HCT116 (cell line): ENCODE results near the gene PRSS36. TPM values are rescaled to one million over a fixed set of nuclear protein-coding genes. Genes with fewer than 3 reads are reported as not detected.

Experiments used
- ATAC-seq: fragments of 200-7000 bp; cut with Tn5 transposase; 2 replicates; pipeline ENCODE4 v1.9.1; 2020; ENCODE audit warnings: mild to moderate bottlenecking, moderate library complexity
- BruUV-seq: library from RNA; stranded (reverse); fragments of 400-500 nt; replicated peaks from 2 replicates; lab custom pipeline; 2021; lab: Mats Ljungman, UMichigan
- CTCF ChIA-PET: fragments of 300-600 bp; sonication (Branson Sonifier 250); formaldehyde crosslinking; loops from one replicate; lab custom pipeline; 2021; ENCODE audit warnings: antibody characterized with exemption; lab: Charles Lee
- POLR2A ChIA-PET: fragments of 300-600, 350-600 bp; sonication (Branson Sonifier 250); formaldehyde crosslinking; loops from one replicate; lab custom pipeline; 2021; ENCODE audit warnings: antibody characterized with exemption; lab: Charles Lee
- RAD21 ChIA-PET, 2 experiments: fragments of 300-600 bp; sonication (Branson Sonifier 250); formaldehyde crosslinking; loops; one replicate each; lab custom pipeline; 2023; ENCODE audit warnings: low total read pairs in 2 of 2; ENCODE audit not compliant: uncharacterized antibody in 2 of 2, unreplicated experiment in 2 of 2, low non-redundant PET in 1 of 2; lab: Charles Lee
- DNase-seq: peaks from one replicate; pipeline ENCODE4 v3.0.0-alpha.2; 2010; ENCODE audit warnings: low read depth, low spot score
- H2AFZ ChIP-seq: fragments of 200-600 bp; shearing (Covaris generic), sonication (generic); 2 replicates; pipeline ENCODE4 v1.6.1; 2017; ENCODE audit warnings: low read depth, mixed run types, mixed read lengths, antibody characterized with exemption, low read length; ENCODE audit not compliant: poor library complexity, severe bottlenecking
- H3K27ac ChIP-seq: 2 replicates; pipeline ENCODE4 v1.5.1; 2012; ENCODE audit warnings: low read depth, low read length
- H3K27me3 ChIP-seq: fragments of 200-600 bp; sonication (generic); 2 replicates; pipeline ENCODE4 v1.6.1; 2016; ENCODE audit warnings: mixed run types, low read length, mixed read lengths; ENCODE audit not compliant: insufficient read depth
- H3K36me3 ChIP-seq, 2 experiments: fragments of 200-500 bp in 1 of 2; fragments of 200-600 bp in 1 of 2; sonication (Bioruptor generic) in 1 of 2; sonication (generic) in 1 of 2; 2 replicates each; pipeline versions ENCODE4 v1.5.1 to v1.6.1; 2014 to 2016; ENCODE audit warnings: low read length in 2 of 2, inconsistent platforms in 1 of 2, mixed read lengths in 1 of 2, mixed run types in 1 of 2; ENCODE audit not compliant: insufficient read depth in 2 of 2, control insufficient read depth in 1 of 2
- H3K4me1 ChIP-seq, 2 experiments: fragments of 200-600 bp in 1 of 2; sonication (generic) in 1 of 2; 2 replicates each; pipeline versions ENCODE4 v1.5.1 to v1.6.1; 2012 to 2017; ENCODE audit warnings: low read length in 2 of 2, inconsistent platforms in 1 of 2, mild to moderate bottlenecking in 1 of 2, mixed read lengths in 1 of 2, mixed run types in 1 of 2, moderate library complexity in 1 of 2; ENCODE audit not compliant: insufficient read depth in 2 of 2, control insufficient read depth in 1 of 2
- H3K4me2 ChIP-seq: fragments of 200-600 bp; sonication (generic); 2 replicates; pipeline ENCODE4 v1.6.1; 2017; ENCODE audit warnings: mixed run types, low read length, mixed read lengths
- H3K4me3 ChIP-seq, 2 experiments: fragments of 200-600 bp in 1 of 2; sonication (generic) in 1 of 2; replicated peaks in 1 of 2; 2 replicates each; pipeline ENCODE4 v1.5.1; 2011 to 2016; ENCODE audit warnings: low read length in 2 of 2, control low read depth in 1 of 2, low read depth in 1 of 2, mild to moderate bottlenecking in 1 of 2, mixed read lengths in 1 of 2, mixed run types in 1 of 2
- H3K79me2 ChIP-seq: fragments of 200-600 bp; sonication (generic); 2 replicates; pipeline ENCODE4 v1.6.1; 2017; ENCODE audit warnings: mild to moderate bottlenecking, mixed run types, low read length, moderate library complexity, mixed read lengths; ENCODE audit not compliant: insufficient read depth
- H3K9ac ChIP-seq: fragments of 200-600 bp; sonication (generic); 2 replicates; pipeline ENCODE4 v1.6.1; 2016; ENCODE audit warnings: low read length, mixed read lengths
- H3K9me2 ChIP-seq: fragments of 200-600 bp; sonication (generic), shearing (Covaris generic); 2 replicates; pipeline ENCODE4 v1.6.1; 2017; ENCODE audit warnings: mixed run types, mild to moderate bottlenecking, moderate library complexity; ENCODE audit not compliant: insufficient read depth
- H3K9me3 ChIP-seq, 2 experiments: fragments of 200-500 bp in 1 of 2; fragments of 200-600 bp in 1 of 2; sonication (Bioruptor generic) in 1 of 2; sonication (generic) in 1 of 2; 2 replicates each; pipeline ENCODE4 v1.6.1; 2014 to 2017; ENCODE audit warnings: low read length in 2 of 2, mixed read lengths in 2 of 2, inconsistent platforms in 1 of 2, low read depth in 1 of 2, mild to moderate bottlenecking in 1 of 2, mixed run types in 1 of 2, moderate library complexity in 1 of 2; ENCODE audit not compliant: control insufficient read depth in 1 of 2, insufficient read depth in 1 of 2
- H4K20me1 ChIP-seq: fragments of 200-600 bp; sonication (generic), shearing (Covaris generic); 2 replicates; pipeline ENCODE4 v1.6.1; 2017; ENCODE audit warnings: mixed run types, mild to moderate bottlenecking, moderate library complexity; ENCODE audit not compliant: insufficient read depth
- CBX3 ChIP-seq: IDR thresholded peaks from 2 replicates; pipeline ENCODE4 v1.6.1; 2012; ENCODE audit warnings: low read depth
- CEBPB ChIP-seq: IDR thresholded peaks from 2 replicates; pipeline ENCODE4 v1.6.1; 2012; ENCODE audit warnings: low read depth
- ELF1 ChIP-seq: IDR thresholded peaks from 2 replicates; pipeline ENCODE4 v1.6.1; 2012; ENCODE audit warnings: low read depth, borderline replicate concordance
- EZH2phosphoT487 ChIP-seq: fragments of 200-600 bp; IDR thresholded peaks from 2 replicates; pipeline ENCODE4 v1.6.1; 2018; ENCODE audit warnings: antibody characterized with exemption, borderline replicate concordance
- JUND ChIP-seq: IDR thresholded peaks from 2 replicates; pipeline ENCODE4 v1.6.1; 2012
- MAX ChIP-seq: IDR thresholded peaks from 2 replicates; pipeline ENCODE4 v1.6.1; 2012
- POLR2A ChIP-seq: IDR thresholded peaks from 2 replicates; pipeline ENCODE4 v1.7.0; 2011; ENCODE audit warnings: borderline replicate concordance; ENCODE audit not compliant: insufficient read depth, insufficient read length; ENCODE audit errors: extremely low read depth
- POLR2AphosphoS5 ChIP-seq: IDR thresholded peaks from 2 replicates; pipeline ENCODE4 v1.6.1; 2011; ENCODE audit warnings: mild to moderate bottlenecking, low read depth, low read length, moderate library complexity
- REST ChIP-seq: IDR thresholded peaks from 2 replicates; pipeline ENCODE4 v1.6.1; 2012; ENCODE audit warnings: low read depth
- SP1 ChIP-seq: IDR thresholded peaks from 2 replicates; pipeline ENCODE4 v1.6.1; 2012; ENCODE audit warnings: low read depth
- SRF ChIP-seq: IDR thresholded peaks from 2 replicates; pipeline ENCODE4 v1.6.1; 2012; ENCODE audit warnings: low read depth
- TCF7L2 ChIP-seq: IDR thresholded peaks from 2 replicates; pipeline ENCODE4 v1.7.0; 2011; ENCODE audit warnings: borderline replicate concordance, inconsistent platforms; ENCODE audit not compliant: insufficient read depth, insufficient read length; ENCODE audit errors: extremely low read depth
- YY1 ChIP-seq: IDR thresholded peaks from 2 replicates; pipeline ENCODE4 v1.6.1; 2011; ENCODE audit warnings: low read length, low read depth, moderate library complexity, mild to moderate bottlenecking; ENCODE audit not compliant: insufficient replicate concordance; ENCODE audit errors: extremely low read depth
- intact Hi-C: fragments of 100-400 bp; cut with micrococcal nuclease; formaldehyde crosslinking; loops from 2 replicates; pipeline ENCODE4 v1.10.0; 2022
- total RNA-seq: library from RNA; stranded (reverse); gene quantifications from one replicate; pipeline ENCODE4 v1.2.1, GENCODE V29; 2021; ENCODE audit not compliant: unreplicated experiment

The PRSS36 gene
- total RNA-seq, 1 experiment from 2014 or later = not detected

GRCh38 chr16:31089199-31089598, 60.7 kb downstream of the PRSS36 start:
- H3K9me3 ChIP-seq = no peaks in the 10 kb centered on the region
- ChIA-PET POLR2A (no interaction called here), RAD21 (no interaction called here), CTCF (no interaction called here)
- no peaks in the 10 kb centered on the region for H4K20me1 ChIP-seq
- intact Hi-C loops = no loop called here
- no peak for DNase-seq
- no peak overlapping the region for H3K4me2 ChIP-seq
- no peaks in the 10 kb centered on the region for H3K9me2 ChIP-seq
- H3K4me1 ChIP-seq = peaks cover 5 to 12% of the 10 kb centered on the region in 2 experiments; a peak in 3 of 4 replicates
- no TSS peak for BruUV-seq
- H2AFZ ChIP-seq = no peak overlapping the region
- ATAC-seq = no peak
- H3K36me3 ChIP-seq = peaks cover 0 to 8% of the 10 kb centered on the region in 2 experiments; a peak in 3 of 4 replicates
- H3K4me3 ChIP-seq = no peak overlapping the region
- no peak overlapping the region for H3K27ac ChIP-seq
- TF ChIP-seq JUND (no peak), ELF1 (no peak), CBX3 (no peak), CEBPB (no peak), POLR2A (no peak), MAX (no peak), TCF7L2 (no peak), SP1 (no peak), YY1 (no peak), POLR2AphosphoS5 (no peak), REST (no peak), SRF (no peak), EZH2phosphoT487 (no peak)
- no peak overlapping the region for H3K9ac ChIP-seq
- peaks cover 34% of the 10 kb centered on the region for H3K79me2 ChIP-seq
- H3K27me3 ChIP-seq = no peaks in the 10 kb centered on the region

Other genes with a start within 250 kb of the PRSS36 start
- gene FBXL19, start 226.5 kb downstream of the PRSS36 start, total RNA-seq = 45.2 TPM
- 9.0 TPM for gene ORAI3, start 201.0 kb downstream of the PRSS36 start, total RNA-seq
- gene SETD1A, start 192.3 kb downstream of the PRSS36 start, total RNA-seq = 26.9 TPM
- 8.6 TPM for gene HSD3B7, start 164.9 kb downstream of the PRSS36 start, total RNA-seq
- 1.6 TPM for gene STX1B, start 139.4 kb downstream of the PRSS36 start, total RNA-seq
- gene STX4, start 116.5 kb downstream of the PRSS36 start, total RNA-seq = 26.0 TPM
- 16.8 TPM for gene ZNF668, start 75.8 kb downstream of the PRSS36 start, total RNA-seq
- gene ZNF646, start 75.6 kb downstream of the PRSS36 start, total RNA-seq = 17.7 TPM
- 11.6 TPM for gene PRSS53, start 61.1 kb downstream of the PRSS36 start, total RNA-seq
- gene VKORC1, start 55.3 kb downstream of the PRSS36 start, total RNA-seq = 83.8 TPM
- 60.7 TPM for gene BCKDK, start 41.7 kb downstream of the PRSS36 start, total RNA-seq
- 44.9 TPM for gene KAT8, start 32.4 kb downstream of the PRSS36 start, total RNA-seq
- 42.6 TPM for gene PRSS8, start 14.3 kb downstream of the PRSS36 start, total RNA-seq
- gene FUS, start 30.1 kb upstream of the PRSS36 start, total RNA-seq = 522 TPM
- not detected for gene PYCARD, start 52.7 kb upstream of the PRSS36 start, total RNA-seq
- gene TRIM72, start 64.1 kb upstream of the PRSS36 start, total RNA-seq = 43.8 TPM
- gene PYDC1, start 67.1 kb upstream of the PRSS36 start, total RNA-seq = not detected
- 1.7 TPM for gene ITGAM, start 109.9 kb upstream of the PRSS36 start, total RNA-seq
- gene ITGAX, start 205.1 kb upstream of the PRSS36 start, total RNA-seq = 1.9 TPM
- gene ITGAD, start 243.3 kb upstream of the PRSS36 start, total RNA-seq = 0.12 TPM